Astrocyte (in vitro differentiated cells and primary cell): Measurements from ENCODE around the gene STON1.
"Not testable (repeated sequence)": the region's sequence is repeated elsewhere in the genome, so short reads cannot be mapped to it uniquely, and the experiment has no call there.

ENCODE experiments used
- CTCF ChIP-seq: IDR thresholded peaks from 2 replicates; pipeline ENCODE4 v1.5.1; 2011; ENCODE audit warnings: low read depth, mild to moderate bottlenecking, inconsistent platforms, low read length, moderate library complexity; ENCODE audit not compliant: insufficient read depth
- EZH2 ChIP-seq: IDR thresholded peaks from 2 replicates; pipeline ENCODE4 v1.6.1; 2012; ENCODE audit warnings: mild to moderate bottlenecking, low read length, inconsistent platforms; ENCODE audit not compliant: insufficient read depth

GRCh38 chr2:48614581-48614980 lies 84.6 kb downstream of the STON1 start:
- TF ChIP-seq CTCF, EZH2: not testable (repeated sequence)
